ENCODE measurements around the gene ABCA1. TPM values are rescaled to one million over a fixed set of nuclear protein-coding genes. Genes with fewer than 3 reads are reported as not detected.

Gene ABCA1
- total and polyA plus RNA-seq, 3 donors from 2014 or later, result 8.5 to 57.9 (median 42.0) TPM

DNA sequence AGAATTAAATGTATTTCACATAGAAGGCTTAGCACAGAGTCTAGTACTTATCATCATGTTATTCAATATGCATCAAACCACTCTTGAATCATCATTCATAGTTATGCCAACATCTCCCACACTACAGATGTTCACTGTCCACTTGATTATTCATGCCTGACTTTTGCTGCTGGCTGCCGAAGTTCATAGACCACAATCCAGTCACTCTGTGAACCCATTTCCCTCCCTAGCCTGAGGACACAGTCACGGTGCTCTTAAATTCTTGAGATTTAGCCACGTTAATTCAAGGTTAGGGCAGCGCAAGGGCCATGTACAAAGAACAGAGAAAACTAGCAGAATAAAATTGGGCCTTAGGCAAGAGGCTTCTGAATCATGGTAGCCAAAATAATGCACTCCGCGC is 32.4 kb downstream of the ABCA1 start:
- no peak for DNase-seq
- H3K9me3 ChIP-seq, result no peaks in the 10 kb centered on the region
- no peaks in the 10 kb centered on the region for H3K4me1 ChIP-seq
- intact Hi-C loops (cut with DNase I; ENCODE audit: low total_unique reads), result no loop called here
- no peaks in the 10 kb centered on the region for H3K36me3 ChIP-seq (ENCODE audit: low read depth, missing control alignments)
- 52 to 63% methylated on average over 6 of the region's 6 CpGs for WGBS, 2 donors
- no peak overlapping the region for H3K4me3 ChIP-seq
- no peak overlapping the region for H3K27ac ChIP-seq
- TF ChIP-seq, protein P1, sequence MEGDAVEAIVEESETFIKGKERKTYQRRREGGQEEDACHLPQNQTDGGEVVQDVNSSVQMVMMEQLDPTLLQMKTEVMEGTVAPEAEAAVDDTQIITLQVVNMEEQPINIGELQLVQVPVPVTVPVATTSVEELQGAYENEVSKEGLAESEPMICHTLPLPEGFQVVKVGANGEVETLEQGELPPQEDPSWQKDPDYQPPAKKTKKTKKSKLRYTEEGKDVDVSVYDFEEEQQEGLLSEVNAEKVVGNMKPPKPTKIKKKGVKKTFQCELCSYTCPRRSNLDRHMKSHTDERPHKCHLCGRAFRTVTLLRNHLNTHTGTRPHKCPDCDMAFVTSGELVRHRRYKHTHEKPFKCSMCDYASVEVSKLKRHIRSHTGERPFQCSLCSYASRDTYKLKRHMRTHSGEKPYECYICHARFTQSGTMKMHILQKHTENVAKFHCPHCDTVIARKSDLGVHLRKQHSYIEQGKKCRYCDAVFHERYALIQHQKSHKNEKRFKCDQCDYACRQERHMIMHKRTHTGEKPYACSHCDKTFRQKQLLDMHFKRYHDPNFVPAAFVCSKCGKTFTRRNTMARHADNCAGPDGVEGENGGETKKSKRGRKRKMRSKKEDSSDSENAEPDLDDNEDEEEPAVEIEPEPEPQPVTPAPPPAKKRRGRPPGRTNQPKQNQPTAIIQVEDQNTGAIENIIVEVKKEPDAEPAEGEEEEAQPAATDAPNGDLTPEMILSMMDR (IDR thresholded peaks at IDR 0.05), result no peak
- TF ChIP-seq POLR2A (IDR thresholded peaks at IDR 0.05), result no peak
- no peaks in the 10 kb centered on the region for H3K27me3 ChIP-seq

DNA sequence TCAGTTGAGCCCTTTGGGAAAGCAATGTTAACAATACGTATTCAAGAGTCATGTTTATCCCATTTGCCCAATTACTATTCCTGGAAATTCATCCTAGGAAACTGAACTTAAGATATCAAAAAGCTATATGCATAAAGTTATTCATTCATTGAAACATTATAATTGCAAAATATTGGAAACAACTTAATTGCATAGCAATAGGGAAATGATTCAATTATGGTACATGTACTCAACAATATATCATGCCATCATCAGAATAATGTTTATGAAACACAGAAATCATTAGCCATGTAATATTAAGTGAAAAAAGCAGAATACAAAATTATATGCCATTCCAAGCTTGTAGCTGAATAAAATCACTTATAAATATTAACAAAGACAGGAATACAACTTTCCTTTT is 35.3 kb downstream of the ABCA1 start:
- Histone ChIP-seq H3K4me1 (no peaks in the 10 kb centered on the region), H3K4me3 (no peak overlapping the region), H3K36me3 (ENCODE audit: low read depth, missing control alignments) (no peaks in the 10 kb centered on the region), H3K27ac (no peak overlapping the region), H3K27me3 (no peaks in the 10 kb centered on the region), H3K9me3 (no peaks in the 10 kb centered on the region)
- intact Hi-C loops (cut with DNase I; ENCODE audit: low total_unique reads), result no loop called here
- TF ChIP-seq, protein P1 (IDR thresholded peaks at IDR 0.05), result no peak
- TF ChIP-seq POLR2A (IDR thresholded peaks at IDR 0.05), result no peak
- DNase-seq, result no peak
- WGBS, 2 donors, result 70 to 87% methylated on average over 1 of the region's 1 CpG

DNA sequence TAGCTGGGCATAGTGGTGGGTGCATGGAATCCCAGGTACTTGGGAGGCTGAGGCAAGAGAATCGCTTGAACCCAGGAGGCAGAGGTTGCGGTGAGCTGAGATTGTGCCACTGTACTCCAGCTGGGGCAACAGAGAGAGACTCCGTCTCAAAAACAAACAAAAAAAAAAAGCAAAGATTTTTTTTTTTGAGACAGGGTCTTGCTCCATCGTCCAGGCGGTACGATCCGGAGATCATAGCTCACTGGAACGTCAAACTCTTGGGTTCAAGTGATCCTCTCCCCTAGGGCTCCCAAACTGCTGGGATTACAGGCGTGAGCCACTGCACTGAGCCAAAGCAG is 37.6 kb downstream of the ABCA1 start:
- DNase-seq, result no peak
- 92 to 95% methylated on average over 9 of the region's 9 CpGs for WGBS, 2 donors
- Histone ChIP-seq H3K36me3 (ENCODE audit: low read depth, missing control alignments) (no peaks in the 10 kb centered on the region), H3K27me3 (no peaks in the 10 kb centered on the region), H3K4me1 (no peaks in the 10 kb centered on the region), H3K27ac (no peak overlapping the region), H3K9me3 (no peaks in the 10 kb centered on the region), H3K4me3 (no peak overlapping the region)
- TF ChIP-seq, protein P1 (IDR thresholded peaks at IDR 0.05), result no peak
- TF ChIP-seq POLR2A (IDR thresholded peaks at IDR 0.05), result no peak
- intact Hi-C loops (cut with DNase I; ENCODE audit: low total_unique reads), result no loop called here

DNA sequence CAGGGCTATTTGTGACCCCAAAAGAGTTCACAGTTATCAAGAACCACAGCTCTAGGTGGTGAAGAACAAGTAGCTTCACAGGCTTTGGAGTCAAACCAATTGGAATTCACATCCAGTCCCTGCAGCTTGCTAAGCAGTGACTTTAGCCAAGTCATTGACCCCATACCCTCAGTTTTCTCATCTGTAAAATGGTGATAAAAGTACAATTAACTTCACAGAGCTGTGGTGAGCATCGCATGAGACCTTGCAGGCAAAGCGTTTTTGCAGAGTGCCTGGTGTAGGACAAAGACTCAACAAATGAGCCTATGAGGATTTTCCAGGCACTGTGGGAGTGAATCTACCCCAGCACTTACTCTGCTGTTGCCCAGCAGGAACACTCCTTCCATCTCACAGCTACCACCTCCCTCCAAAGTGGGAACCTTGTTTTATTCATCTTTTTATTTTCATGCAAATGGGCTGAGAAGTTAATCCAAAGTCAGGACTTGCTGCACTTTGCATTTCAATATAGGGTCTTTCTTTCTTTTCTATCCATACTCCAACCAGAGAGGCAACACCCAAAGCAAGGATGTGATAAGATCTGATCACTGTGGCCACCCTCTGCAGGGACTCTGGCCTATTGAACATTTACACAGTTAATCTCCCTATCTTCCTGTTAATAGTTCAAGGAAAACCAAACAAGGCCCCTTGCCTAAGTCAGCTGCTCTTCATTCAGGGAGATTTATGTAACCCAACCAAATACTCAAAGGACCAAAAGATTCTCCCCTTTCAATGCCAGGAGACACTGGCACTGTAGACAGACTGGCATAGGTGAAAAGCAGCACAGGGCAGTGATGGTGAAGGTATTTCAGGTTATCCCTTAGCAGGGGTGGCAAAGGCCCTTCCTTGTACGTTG is 41.9 kb downstream of the ABCA1 start:
- intact Hi-C loops (cut with DNase I; ENCODE audit: low total_unique reads), result no loop called here
- no peaks in the 10 kb centered on the region for H3K9me3 ChIP-seq
- no peak for DNase-seq
- H3K27me3 ChIP-seq, result no peaks in the 10 kb centered on the region
- H3K36me3 ChIP-seq (ENCODE audit: low read depth, missing control alignments), result no peaks in the 10 kb centered on the region
- WGBS, 2 donors, result 90 to 91% methylated on average over 3 of the region's 3 CpGs
- H3K4me3 ChIP-seq, result no peak overlapping the region
- H3K4me1 ChIP-seq, result no peaks in the 10 kb centered on the region
- no peak for TF ChIP-seq POLR2A (IDR thresholded peaks at IDR 0.05)
- TF ChIP-seq, protein P1 (IDR thresholded peaks at IDR 0.05), result no peak
- H3K27ac ChIP-seq, result no peak overlapping the region

DNA sequence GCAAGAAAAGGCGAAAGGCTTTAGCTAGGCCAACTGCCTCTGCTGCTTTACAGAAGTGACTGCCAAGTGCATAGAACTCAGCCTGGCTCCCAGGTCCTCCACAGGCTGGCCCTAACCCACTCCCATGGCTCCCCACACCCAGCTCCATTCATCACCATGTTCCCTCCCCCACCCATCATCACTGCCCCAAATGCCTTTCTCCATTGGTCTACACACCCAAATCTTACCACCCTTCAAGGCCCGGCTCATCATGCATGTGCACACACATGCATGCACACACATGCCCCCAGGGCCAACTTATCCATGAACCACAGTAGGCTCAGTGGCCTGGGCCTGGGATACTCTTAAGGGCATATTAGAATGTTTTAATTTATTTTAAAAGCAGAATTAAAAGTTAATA is 44.8 kb downstream of the ABCA1 start:
- no peaks in the 10 kb centered on the region for H3K9me3 ChIP-seq

More for the DNA sequence above, 44.8 kb downstream of the ABCA1 start:
- DNase-seq, result no peak
- WGBS, 2 donors, result 96% methylated on average over 2 of the region's 2 CpGs
- Histone ChIP-seq H3K4me3 (no peak overlapping the region), H3K27ac (no peak overlapping the region), H3K27me3 (no peaks in the 10 kb centered on the region), H3K4me1 (no peaks in the 10 kb centered on the region), H3K36me3 (ENCODE audit: low read depth, missing control alignments) (no peaks in the 10 kb centered on the region)
- intact Hi-C loops (cut with DNase I; ENCODE audit: low total_unique reads), result no loop called here
- TF ChIP-seq, protein P1 (IDR thresholded peaks at IDR 0.05), result no peak
- TF ChIP-seq POLR2A (IDR thresholded peaks at IDR 0.05), result no peak
